ENCODE results near the gene SDE2. TPM values are rescaled to one million over a fixed set of nuclear protein-coding genes. Genes with fewer than 3 reads are reported as not detected.
"Not testable (repeated sequence)": the region's sequence is repeated elsewhere in the genome, so short reads cannot be mapped to it uniquely, and the experiment has no call there.

The SDE2 gene
- total RNA-seq (2014; rRNA removed; shearing (Covaris generic)), result 42.3 and 44.3 TPM in 2 replicates

- peak; percentile 99 for DNase-seq (ENCODE audit: low spot score)
Observed at GRCh38 chr1:225999227-225999911, at the start of gene SDE2. TSS of gene SDE2 (minus strand) at chr1:225999343. CDS start at chr1:225999312, 31 bp downstream.

GRCh38 chr1:226048886-226049285 lies 49.7 kb upstream of the SDE2 start:
- no peak for DNase-seq (ENCODE audit: low spot score)

- no peak for DNase-seq (ENCODE audit: low spot score)
Observed at GRCh38 chr1:226047495-226047894, 48.4 kb upstream of the SDE2 start.

GRCh38 chr1:226046240-226046639 lies 47.1 kb upstream of the SDE2 start:
- DNase-seq (ENCODE audit: low spot score), result peak; percentile 79

- no peak for DNase-seq (ENCODE audit: low spot score)
Observed at GRCh38 chr1:226044514-226045101, 45.5 kb upstream of the SDE2 start.

- DNase-seq (ENCODE audit: low spot score), result no peak
Observed at GRCh38 chr1:226041419-226041818, 42.3 kb upstream of the SDE2 start.

- no peak for DNase-seq (ENCODE audit: low spot score)
Observed at GRCh38 chr1:226038661-226039060, 39.5 kb upstream of the SDE2 start.

GRCh38 chr1:226035915-226036314 lies 36.8 kb upstream of the SDE2 start:
- no peak for DNase-seq (ENCODE audit: low spot score)

GRCh38 chr1:226034482-226034881 lies 35.3 kb upstream of the SDE2 start:
- DNase-seq (ENCODE audit: low spot score), result peak; percentile 48

- no peak for DNase-seq (ENCODE audit: low spot score)
Observed at GRCh38 chr1:226033991-226034390, 34.8 kb upstream of the SDE2 start.

- no peak for DNase-seq (ENCODE audit: low spot score)
Observed at GRCh38 chr1:226033582-226033981, 34.4 kb upstream of the SDE2 start.

- DNase-seq (ENCODE audit: low spot score), result no peak
Observed at GRCh38 chr1:226029568-226030225, 30.6 kb upstream of the SDE2 start.

- DNase-seq (ENCODE audit: low spot score), result no peak
Observed at GRCh38 chr1:226029093-226029496, 30.0 kb upstream of the SDE2 start.

- no peak for DNase-seq (ENCODE audit: low spot score)
Observed at GRCh38 chr1:226027538-226028217, 28.5 kb upstream of the SDE2 start.

- DNase-seq (ENCODE audit: low spot score), result no peak
Observed at GRCh38 chr1:226026833-226027232, 27.7 kb upstream of the SDE2 start.

- DNase-seq (ENCODE audit: low spot score), result no peak
Observed at GRCh38 chr1:226023735-226024134, 24.6 kb upstream of the SDE2 start.

GRCh38 chr1:226021801-226022200 lies 22.7 kb upstream of the SDE2 start:
- DNase-seq (ENCODE audit: low spot score), result no peak

- no peak for DNase-seq (ENCODE audit: low spot score)
Observed at GRCh38 chr1:226021401-226021800, 22.3 kb upstream of the SDE2 start.

- no peak for DNase-seq (ENCODE audit: low spot score)
Observed at GRCh38 chr1:226019572-226019971, 20.4 kb upstream of the SDE2 start.

GRCh38 chr1:226017070-226017469 lies 17.9 kb upstream of the SDE2 start:
- DNase-seq (ENCODE audit: low spot score), result no peak

- DNase-seq (ENCODE audit: low spot score), result no peak
Observed at GRCh38 chr1:226009650-226010044, 10.5 kb upstream of the SDE2 start.

GRCh38 chr1:226007126-226007892 lies 8.2 kb upstream of the SDE2 start:
- DNase-seq (ENCODE audit: low spot score), result not testable (repeated sequence)
